AG08396 (cell line): ENCODE results near the gene KLC3.
"Not testable (repeated sequence)": the region's sequence is repeated elsewhere in the genome, so short reads cannot be mapped to it uniquely, and the experiment has no call there.

ENCODE experiments used
- DNase-seq: peaks from one replicate; pipeline ENCODE4 v3.0.0; 2012; ENCODE audit warnings: low spot score, mixed read lengths

The KLC3 gene

DNA sequence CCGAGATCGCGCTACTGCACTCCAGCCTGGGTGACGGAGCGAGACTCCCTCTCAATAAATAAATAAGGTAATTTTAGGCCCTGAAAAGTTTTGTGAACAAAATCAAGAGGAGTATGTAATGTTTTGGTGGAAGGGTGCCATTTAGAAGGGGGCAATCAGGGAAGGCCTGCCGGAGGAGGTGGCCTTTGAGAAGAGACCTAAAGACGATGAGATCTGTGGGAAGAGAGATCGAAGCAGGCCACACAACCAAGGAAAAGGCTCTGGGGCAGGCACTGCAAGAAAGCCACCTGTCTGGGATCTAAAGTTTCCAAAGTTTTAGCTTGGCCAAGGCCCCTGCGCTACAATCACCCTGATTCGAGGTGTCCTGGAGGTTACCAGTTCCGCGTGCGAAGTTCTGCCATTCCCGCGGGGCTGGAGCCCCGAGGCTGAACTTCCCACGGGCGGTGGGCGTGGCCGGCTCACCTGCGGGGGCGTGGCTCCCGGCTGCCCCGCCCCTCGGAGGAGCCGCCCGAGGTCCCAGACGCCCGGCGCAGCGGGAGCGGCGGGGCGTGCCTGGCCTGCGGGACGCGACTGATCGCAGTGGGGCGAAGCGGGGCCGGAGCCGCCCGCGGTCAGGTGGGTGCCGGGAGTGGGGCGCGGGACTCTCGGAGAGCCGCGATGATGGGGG, at the start of gene KLC3:
TSS of gene KLC3 (plus strand) at position 519 of the 667 bp plus-strand sequence. CDS start 4,792 bp downstream, outside the sequence.
- DNase-seq: no peak

DNA sequence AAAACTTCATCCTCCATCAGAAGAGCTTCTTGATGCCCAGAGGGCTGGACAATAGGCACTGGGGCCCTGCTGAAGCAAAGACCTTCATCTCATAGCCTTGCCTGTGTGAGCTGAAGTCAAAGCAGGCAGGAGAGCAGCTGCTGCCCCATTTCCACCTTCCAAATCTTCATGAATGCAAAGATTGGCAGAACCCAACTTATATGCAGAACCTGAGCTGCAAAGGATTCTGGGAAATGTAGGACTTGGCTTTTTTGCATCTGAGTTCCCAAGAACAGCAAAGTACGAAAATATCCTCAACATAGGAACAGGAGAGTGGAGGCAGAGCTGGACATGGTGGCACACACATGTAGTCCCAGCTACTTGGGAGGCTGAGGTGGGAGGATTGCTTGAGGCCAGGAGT, 48.7 kb upstream of the KLC3 start:
- DNase-seq: no peak

DNA sequence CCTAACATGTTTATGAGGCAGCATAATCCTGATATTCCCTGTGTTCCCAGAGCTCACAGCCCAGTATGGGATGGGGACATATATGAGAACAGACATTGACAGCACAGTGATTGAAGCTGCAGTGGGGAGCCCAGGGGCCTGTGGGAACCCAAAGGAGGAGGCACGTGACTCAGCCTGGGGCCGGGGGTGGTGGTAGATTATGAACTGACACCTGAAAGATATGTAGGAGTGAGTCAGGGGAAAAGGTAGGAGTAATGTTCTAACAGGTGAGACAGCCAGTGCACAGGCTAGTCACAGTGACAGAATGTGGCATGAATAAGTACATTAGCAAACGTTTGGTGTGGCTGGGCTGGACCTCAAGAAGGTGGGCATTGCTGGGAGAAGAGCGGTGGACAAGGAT, 46.9 kb upstream of the KLC3 start:
- DNase-seq: no peak

DNA sequence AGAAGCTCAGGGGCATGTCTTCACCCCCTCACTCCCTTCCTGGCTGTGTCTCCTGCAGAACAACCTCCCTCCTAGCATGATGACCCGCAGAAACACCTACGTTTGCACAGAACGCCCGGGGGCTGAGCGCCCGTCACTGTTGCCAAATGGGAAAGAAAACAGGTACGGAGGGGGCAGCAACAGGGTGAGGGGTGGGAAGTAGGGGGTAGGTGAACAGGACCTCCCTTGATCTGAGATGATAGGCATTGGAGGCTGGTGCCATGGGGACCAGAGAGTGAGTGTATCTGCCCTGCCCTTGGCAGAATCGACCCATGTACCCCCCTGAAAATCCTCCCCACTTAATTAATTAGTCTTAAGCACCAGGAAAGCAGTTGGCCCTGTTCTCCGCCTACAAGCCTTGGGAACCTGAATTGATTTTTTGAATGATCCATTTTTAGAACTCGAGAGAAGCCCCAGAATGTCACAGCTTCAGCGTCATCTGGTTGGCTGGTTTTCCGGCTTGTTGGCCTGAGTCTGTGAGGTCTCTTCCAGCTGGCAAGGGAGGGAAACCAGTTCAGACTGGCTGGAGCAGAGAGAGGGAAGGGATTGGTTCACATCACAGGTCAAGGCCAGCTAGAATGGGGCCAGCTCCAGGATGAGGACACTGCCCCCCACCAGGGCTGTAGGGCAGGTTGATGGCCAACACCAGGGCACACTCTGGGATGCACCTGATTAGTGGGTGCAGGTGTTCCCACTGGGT, 46.1 kb upstream of the KLC3 start:
- DNase-seq: no peak

DNA sequence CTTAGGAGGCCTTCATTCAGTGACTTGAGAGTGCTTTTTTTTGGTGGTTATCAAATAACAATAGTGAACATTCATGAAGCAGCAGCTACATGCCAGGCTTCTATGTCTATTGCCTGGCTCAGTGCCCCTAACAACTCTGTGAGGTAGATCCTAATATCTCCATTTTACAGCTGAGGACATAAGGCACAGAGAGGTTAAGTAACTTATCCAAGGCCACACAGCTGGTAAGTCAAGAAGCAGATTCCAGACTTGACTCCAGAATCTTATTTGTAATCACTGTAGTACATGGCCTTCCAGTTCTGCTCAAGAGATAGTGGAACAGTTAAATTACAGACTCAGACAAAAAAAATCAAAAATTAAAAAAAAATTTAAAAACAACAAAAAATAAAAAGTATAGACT, 44.7 kb upstream of the KLC3 start:
- no peak for DNase-seq

DNA sequence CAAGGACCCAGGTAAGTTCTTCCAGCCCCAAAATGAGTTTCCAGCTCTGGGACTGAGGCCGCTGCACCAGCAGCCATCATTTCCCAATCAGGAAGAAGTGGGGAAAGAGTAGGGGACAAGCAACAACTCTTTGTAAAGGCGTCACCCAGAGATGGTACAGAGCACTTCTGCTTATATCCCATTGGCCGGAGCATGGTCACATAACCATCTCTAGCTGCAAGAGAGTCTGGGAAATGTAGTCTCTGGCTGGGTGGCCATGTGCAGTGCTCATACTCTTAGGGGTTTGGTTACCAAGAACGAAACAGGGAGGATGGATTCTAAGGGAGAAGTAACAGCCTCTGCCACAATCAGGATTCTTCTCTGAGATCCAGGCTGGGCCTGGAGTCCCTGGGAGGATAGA, 44.2 kb upstream of the KLC3 start:
- no peak for DNase-seq

DNA sequence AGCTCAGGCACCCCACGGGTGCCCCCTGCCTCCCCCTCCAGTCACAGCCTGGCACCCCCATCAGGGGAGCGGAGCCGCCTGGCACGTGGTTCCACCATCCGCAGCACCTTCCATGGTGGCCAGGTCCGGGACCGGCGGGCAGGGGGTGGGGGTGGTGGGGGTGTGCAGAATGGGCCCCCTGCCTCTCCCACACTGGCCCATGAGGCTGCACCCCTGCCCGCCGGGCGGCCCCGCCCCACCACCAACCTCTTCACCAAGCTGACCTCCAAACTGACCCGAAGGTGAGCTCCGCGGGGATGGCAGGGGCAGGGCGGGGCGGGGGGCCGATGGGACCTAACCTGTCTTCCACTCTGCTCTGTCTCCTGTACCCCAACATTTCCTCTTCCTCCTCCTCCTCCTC, 42.9 kb upstream of the KLC3 start:
- no peak for DNase-seq

DNA sequence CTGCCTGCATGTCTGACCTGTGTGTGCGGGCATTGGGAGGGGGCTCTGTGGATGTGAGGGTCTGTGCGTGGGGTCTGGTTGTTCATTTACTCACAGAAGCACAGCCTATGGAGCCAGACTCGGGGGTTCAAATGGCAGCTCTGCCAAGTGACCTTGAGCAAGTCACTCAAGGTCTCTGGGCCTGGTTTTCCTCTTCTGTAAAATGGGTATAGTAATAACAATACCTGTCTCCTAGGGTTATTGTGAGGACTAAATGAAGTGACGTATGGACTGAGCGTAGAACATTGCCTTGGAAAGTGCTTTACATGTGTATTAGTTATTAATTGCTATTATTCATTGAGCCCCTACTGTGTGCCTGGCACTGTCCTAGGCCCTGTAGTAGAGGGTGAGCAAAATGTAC, 42.3 kb upstream of the KLC3 start:
- no peak for DNase-seq

DNA sequence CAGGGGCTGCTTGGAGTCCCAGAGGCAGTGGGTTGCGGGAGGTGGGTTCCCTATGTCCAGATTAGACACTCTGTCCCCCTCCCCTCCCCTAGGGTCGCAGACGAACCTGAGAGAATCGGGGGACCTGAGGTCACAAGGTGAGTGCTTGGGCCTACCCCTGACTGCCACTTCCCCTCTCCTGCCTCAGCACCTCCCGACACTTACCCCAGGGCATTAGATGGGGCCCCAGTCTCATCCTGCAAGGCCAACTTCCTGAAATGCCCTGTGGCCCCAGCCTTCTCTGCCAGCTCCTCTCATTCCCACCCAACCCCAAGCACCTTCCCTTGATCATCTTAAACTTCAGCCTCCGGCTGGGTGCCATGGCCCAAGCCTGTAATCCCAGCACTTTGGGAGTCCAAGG, 40.8 kb upstream of the KLC3 start:
- DNase-seq: no peak

DNA sequence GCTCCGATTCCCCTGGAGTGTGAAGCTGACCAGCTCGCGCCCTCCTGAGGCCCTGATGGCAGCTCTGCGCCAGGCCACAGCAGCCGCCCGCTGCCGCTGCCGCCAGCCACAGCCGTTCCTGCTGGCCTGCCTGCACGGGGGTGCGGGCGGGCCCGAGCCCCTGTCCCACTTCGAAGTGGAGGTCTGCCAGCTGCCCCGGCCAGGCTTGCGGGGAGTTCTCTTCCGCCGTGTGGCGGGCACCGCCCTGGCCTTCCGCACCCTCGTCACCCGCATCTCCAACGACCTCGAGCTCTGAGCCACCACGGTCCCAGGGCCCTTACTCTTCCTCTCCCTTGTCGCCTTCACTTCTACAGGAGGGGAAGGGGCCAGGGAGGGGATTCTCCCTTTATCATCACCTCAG, 38.1 kb upstream of the KLC3 start:
- no peak for DNase-seq

DNA sequence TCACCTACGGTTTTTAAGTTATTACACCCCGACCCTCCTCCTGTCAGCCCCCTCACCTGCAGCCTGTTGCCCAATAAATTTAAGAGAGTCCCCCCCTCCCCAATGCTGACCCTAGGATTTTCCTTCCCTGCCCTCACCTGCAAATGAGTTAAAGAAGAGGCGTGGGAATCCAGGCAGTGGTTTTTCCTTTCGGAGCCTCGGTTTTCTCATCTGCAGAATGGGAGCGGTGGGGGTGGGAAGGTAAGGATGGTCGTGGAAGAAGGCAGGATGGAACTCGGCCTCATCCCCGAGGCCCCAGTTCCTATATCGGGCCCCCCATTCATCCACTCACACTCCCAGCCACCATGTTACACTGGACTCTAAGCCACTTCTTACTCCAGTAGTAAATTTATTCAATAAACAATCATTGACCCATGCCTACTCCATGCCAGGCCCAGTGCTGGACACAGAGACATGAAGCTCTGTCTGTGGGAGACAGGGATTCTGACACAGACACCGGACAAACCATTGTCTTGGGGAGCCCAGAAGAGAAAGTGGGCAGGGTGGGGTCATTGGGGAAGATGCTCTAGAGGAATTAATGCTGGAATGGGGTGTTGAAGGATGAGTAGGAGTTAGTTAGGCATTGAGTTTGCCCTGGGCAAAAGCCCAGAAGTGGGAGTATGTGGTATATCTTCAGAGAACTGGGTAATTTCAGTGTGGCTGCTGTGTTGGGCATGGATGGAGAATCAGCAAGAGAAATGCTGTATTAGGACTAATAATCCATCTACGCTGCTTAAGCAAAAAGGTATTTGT, 37.1 kb upstream of the KLC3 start:
- DNase-seq: no peak

DNA sequence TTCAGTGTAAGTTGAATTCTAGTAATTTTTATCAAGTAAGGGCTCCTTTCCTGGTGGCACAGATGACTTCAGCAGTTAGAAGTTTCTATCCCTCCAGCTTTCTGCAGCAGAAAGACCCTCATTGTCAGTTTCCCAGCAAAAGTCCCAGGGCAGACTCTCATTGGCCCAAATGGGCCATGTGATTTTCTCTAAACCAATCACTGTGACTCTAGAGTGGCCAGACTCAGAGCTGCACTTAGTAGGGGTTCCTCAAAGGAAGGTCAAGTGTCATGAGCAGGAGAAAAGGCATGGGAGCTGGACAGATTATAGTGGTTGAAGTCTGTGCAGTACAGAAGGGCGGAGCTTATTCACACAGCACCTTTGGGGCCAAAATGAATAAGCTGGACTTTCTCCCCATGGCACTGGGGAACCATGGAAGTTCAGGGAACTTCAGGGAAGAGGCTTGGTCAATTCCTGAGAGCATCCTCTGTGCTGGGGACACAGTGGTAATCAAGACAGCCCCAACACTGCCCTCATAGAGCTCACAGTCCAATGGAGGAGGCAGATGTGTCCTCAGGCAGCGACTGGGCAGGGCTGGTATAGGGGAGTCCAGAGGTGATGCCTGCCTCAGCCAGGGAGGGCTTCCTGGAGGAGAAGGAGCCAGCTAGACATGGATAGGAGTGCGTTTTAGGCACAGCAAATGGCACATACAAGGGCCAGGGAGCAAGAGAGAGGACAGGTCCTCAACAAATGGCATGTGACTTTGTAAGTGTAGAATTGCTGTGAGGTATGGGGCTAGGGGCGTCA, 36.2 kb upstream of the KLC3 start:
- no peak for DNase-seq

DNA sequence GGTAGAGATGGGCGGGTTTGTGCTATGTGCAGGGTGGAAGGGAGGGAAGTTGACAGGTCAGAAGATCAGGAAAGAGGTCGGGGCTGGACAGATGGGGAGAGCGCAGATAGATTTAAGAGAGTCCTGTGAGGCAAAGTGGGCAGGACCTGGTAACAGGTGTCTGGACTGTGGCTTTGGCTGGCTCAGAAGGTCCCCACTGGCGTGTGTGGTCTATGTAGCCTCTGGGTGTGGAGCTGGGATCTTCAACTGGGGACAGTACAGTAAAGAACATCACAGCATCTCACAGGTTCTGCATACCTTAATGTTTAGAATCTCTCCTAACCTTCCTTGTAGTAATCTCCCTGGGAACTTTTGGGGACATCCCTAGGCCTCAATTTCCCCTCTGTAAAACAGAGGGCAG, 35.5 kb upstream of the KLC3 start:
- DNase-seq: no peak

DNA sequence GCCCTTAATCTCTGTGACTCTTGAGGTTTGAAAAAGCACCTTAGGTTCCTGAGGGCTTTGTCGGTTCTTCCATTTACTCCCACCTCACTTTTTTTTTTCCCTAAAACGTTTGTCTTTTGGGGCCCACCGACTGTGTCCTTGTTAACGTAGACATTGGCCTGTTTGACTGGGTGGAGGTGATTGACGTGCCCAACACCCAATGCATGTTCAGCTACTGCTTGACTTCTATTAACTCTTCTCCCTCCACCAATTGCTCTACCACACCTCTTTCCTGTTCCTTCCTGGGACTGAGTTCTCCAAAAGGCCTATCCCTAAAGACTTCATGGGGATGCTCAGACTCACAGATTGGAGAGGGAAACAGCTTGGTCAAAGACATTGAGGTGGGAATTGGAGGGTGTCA, 35.1 kb upstream of the KLC3 start:
- DNase-seq: no peak

DNA sequence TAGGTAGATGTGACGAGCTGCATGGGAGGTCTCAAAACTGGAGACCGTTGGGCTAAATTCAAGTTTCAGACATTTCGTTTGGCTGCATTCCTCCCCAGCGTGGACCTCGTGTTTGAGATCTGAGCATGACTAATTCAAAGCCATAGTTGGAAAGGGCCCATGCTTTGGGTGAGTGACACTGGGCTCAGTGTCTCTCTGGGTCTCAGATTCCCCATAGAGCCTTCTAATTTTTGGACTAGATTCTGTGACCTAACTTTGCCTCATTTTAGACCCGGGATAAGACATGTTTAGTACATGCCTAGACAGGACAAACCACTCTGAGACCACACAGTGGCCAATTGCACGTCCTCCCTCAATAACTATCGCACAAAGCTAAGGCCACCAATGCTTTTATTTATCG, 34.5 kb upstream of the KLC3 start:
- DNase-seq: peak; percentile 59

DNA sequence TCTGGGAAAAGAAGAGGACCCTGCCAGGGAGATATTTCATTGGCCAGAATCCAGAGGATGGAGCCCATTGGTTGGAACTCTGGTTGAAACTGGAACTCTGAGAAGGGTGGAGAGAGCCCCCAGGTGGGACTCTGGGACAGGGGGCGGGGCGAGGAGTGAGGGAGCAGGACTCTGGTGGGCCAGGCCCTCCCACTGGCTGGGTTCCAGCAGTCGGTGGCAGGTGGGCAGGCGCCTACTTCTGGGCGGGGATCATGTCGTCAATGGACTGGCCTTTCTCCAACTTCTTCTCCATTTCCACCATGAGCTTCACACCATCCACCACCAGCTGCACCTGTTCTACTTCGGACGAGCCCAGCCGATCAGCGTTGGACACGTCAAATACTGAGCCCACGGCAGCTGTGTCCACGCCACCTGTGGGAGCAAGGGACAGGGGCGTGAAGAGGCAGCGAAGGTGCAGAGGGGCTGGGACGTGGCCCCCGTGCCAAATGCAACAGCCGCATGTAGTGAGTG, 34.0 kb upstream of the KLC3 start:
- DNase-seq: no peak

DNA sequence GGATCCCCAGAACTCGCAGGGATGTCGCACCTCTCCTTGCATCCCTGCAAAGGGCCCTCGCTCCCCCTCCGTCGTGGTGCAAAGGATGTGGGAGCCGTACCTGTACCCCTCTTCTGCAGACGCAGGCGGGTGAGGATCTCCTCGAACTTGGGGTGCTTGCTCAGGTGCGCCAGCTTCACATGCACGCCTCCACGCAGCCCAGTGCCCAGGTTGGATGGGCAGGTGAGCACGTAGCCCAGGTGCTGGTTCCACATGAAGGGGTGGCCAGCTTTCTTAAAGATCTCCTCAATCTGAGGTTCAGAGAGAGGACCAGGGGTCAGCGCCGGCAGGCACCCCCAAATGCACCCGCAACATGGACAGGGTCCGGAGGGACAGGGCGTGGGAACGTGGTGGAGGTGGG, 33.2 kb upstream of the KLC3 start:
- DNase-seq: no peak

DNA sequence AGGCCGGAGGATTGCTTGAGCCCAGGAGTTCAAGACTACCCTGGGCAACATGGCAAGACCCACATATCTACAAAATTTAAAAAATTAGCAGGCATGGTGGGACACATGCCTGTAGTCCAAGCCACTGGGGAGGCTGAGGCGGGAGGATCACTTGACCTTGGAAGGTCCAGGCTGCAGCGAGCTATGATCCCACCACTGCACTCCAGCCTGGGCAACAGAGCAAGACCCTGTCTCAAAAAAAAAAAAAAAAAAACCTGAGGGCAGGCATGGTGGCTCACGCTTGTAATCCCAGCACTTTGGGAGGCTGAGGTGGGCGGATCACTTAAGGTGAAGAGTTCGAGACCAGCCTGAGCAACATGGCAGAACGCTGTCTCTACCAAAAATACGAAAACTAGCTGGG, 31.2 kb upstream of the KLC3 start:
- not testable (repeated sequence) for DNase-seq

DNA sequence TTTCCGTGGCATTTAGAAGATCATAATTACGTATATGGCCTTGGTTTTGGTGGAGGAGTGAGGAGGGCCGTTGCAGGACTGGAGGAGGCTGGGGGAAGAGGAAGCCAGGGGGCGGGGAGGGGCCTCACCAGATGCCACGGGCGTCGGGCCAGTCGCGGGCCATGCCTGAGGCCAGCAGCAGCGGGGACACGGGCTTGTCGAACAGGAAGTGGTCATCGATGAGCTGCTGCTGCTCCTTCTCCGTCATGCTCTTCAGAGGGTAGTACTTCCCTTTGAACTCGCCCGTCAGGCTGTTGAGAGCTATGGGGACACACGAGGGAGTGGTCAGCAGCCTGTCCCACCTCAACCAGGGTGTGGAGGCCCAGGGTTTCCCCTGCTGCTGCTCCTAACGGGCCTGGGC, 28.9 kb upstream of the KLC3 start:
- DNase-seq: no peak

DNA sequence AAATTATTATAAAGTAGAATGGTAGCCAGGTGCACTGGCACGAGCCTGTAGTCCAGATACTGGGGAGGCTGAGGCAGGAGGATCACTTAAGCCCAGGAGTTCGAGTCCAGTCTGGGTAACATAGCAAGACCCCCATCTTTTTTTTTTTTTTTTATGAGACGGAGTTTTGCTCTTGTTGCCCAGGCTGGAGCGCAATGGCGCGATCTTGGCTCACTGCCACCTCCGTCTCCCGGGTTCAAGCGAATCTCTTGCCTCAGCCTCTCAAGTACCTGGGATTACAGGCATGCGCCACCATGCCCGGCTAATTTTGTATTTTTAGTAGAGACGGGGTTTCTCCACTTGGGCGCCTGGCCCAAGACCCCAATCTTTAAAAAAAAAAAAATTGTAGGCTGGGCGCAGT, 28.3 kb upstream of the KLC3 start:
- DNase-seq: not testable (repeated sequence)

DNA sequence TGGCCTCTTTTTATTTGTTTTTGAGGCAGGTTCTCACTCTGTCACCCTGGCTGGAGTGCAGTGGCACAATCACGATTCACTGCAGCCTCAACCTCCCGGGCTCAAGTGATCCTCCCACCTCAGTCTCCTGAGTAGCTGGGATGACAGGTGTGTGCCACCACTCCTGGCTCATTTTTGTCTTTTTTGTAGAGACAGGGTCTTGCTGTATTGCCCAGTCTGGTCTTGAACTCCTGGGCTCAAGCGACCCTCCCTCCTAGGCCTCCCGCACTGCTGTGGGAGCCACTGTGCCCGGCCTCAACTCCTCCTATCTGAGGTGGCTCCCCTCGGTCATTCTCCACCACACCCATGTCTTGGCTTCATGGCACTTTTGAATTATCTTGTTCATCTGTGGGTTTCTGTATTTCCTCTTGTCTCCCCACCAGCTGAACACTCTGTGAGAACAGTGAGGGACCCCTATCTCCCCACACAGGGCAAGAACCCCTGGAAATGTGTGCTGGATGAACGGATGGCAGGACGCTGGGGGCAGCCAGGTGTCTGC, 25.8 kb upstream of the KLC3 start:
- no peak for DNase-seq

DNA sequence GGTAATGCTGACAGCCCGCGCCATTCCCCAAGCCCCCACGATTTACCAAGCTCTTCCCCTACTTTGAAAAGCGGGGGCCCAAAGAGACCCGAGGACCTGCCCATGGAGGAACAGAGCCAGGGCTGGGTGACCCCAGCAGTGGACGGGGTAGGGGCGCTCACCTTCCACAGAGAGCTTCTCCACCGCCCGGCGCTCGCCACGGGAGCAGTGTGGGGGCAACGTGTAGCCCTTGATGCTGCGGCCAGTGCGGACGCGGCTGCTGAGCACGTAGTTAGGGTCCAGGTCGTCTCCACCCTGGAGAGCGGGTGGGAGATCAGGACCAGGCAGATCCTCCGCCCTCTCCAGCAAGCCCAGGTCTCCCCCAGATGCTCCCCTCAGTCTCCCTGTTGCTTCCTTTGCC, 25.2 kb upstream of the KLC3 start:
- no peak for DNase-seq
